GM23248 (cell line): ENCODE data around the gene GDF10.

Experiments
- EZH2 ChIP-seq: fragments of 200-600 bp; sonication (generic); IDR thresholded peaks from 2 replicates; pipeline ENCODE4 v1.6.1; 2018; ENCODE audit warnings: antibody characterized with exemption, mild to moderate bottlenecking; ENCODE audit not compliant: insufficient read depth, poor library complexity, severe bottlenecking
- EZH2phosphoT487 ChIP-seq: fragments of 200-600 bp; sonication (generic); IDR thresholded peaks from 2 replicates; pipeline ENCODE4 v1.6.1; 2018; ENCODE audit warnings: antibody characterized with exemption, moderate library complexity, mild to moderate bottlenecking, low read depth; ENCODE audit not compliant: insufficient read depth

GRCh38 chr10:47337310-47337709 is 37.3 kb downstream of the GDF10 start:
- TF ChIP-seq EZH2 (no peak), EZH2phosphoT487 (no peak)
